SK-N-MC (cell line): ENCODE results near the gene NFIX.

Experiments
- DNase-seq: peaks from one replicate; pipeline ENCODE4 v3.0.0-alpha.2; 2011; ENCODE audit warnings: low read depth, low spot score
- H3K27ac ChIP-seq: fragments of 200-600 bp; sonication (generic); 2 replicates; pipeline ENCODE4 v1.5.1; 2016; ENCODE audit warnings: mixed run types
- H3K36me3 ChIP-seq: fragments of 200-600 bp; sonication (generic); 2 replicates; pipeline ENCODE4 v1.6.1; 2017; ENCODE audit warnings: antibody characterized with exemption, low read length, mixed read lengths; ENCODE audit not compliant: insufficient read depth
- H3K4me3 ChIP-seq: fragments of 200-600 bp; sonication (generic); 2 replicates; pipeline ENCODE4 v1.5.1; 2016
- H3K9ac ChIP-seq: fragments of 200-600 bp; sonication (generic); 2 replicates; pipeline ENCODE4 v1.8.0; 2017; ENCODE audit warnings: mixed run types, mixed read lengths; ENCODE audit not compliant: insufficient read length
- H3K9me3 ChIP-seq: fragments of 200-600 bp; sonication (generic); 2 replicates; pipeline ENCODE4 v1.6.1; 2017; ENCODE audit warnings: low read depth, mild to moderate bottlenecking, antibody characterized with exemption, low read length, moderate library complexity, mixed read lengths
- EZH2 ChIP-seq: fragments of 200-600 bp; sonication (generic); IDR thresholded peaks from one replicate; pipeline ENCODE4 v1.6.1; 2017; ENCODE audit warnings: antibody characterized with exemption
- FOXP2 ChIP-seq: optimal IDR thresholded peaks from 2 replicates; pipeline ENCODE3; 2011; ENCODE audit warnings: mild to moderate bottlenecking, moderate library complexity; ENCODE audit not compliant: insufficient read depth; ENCODE audit errors: extremely low read length, control extremely low read depth
- POLR2AphosphoS5 ChIP-seq: IDR thresholded peaks from 2 replicates; pipeline ENCODE4 v1.6.1; 2012; ENCODE audit warnings: mild to moderate bottlenecking, low read depth, low read length, borderline replicate concordance

The NFIX gene

DNA sequence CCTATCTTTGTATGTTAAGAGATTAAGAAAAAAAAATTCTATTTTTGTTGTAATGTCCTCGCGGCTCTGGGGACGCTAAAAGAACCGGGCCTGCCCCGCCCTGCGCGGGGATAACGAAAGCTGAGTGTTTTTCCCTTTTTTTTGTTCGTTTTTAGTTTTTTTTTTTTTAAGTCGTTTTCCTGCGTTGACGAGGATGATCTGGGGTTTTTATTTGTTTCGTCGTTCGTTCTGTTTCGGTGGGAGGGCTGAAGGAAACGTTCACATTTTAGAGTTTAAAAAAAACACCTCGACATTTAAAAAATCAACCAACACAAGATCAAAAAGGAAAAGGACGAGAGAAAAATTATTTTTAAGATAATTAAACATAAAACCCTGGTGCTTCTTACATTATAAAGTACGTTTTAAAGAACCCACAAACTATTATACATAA, 101.8 kb downstream of the NFIX start:
- no peak for TF ChIP-seq FOXP2
- TF ChIP-seq POLR2AphosphoS5 = no peak
- TF ChIP-seq EZH2 = no peak
- H3K9ac ChIP-seq = peak overlapping the region; percentile 41
- no peak for DNase-seq
- no peak overlapping the region for H3K4me3 ChIP-seq
- peak overlapping the region; percentile 73; the same call in 1 of the 2 replicates for H3K27ac ChIP-seq
- H3K36me3 ChIP-seq = no peaks in the 10 kb centered on the region
- H3K9me3 ChIP-seq = no peaks in the 10 kb centered on the region

DNA sequence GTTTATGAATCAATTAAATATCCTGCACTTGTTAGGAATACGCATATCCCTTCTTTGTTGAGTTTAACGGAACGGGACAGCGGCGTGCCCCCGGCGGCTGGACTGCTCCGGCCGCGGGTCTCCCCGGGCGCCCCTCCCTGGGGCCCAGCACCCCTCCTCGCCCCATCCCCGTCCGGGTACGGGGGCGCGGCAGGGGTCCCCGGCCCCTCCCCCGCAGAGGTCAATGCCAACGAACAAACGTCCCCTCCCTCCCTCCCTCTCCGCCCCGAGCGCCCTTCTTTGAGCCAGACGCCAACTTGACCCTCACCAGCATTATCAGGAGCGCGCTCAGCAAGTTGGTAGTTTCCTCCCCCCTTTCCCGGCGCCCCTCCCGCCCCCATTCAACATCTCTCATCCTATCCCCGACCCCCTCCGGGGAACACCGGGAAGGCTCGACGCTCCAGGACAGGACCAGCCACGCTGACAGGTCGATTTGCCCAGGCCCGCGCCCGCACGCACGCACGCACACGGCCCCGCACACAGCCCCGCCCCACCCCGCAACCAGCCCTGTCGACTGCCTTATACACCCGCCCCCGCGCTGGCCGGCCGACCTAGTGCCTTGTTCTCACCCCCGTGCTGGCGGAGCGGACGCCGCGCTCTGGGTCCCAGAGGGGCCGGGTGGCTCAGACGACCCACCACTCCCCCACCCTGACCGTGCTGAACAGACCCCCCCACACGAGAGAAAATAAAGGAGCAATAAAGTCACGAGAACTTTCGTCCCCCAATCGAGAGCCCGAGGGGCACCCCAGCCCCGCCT, 102.4 kb downstream of the NFIX start:
- TF ChIP-seq POLR2AphosphoS5 (no peak), EZH2 (no peak), FOXP2 (no peak)
- Histone ChIP-seq H3K27ac (peak overlapping the region; percentile 73; the same call in 1 of the 2 replicates), H3K36me3 (no peaks in the 10 kb centered on the region), H3K9ac (no peak overlapping the region), H3K9me3 (no peaks in the 10 kb centered on the region), H3K4me3 (no peak overlapping the region)
- DNase-seq = no peak

DNA sequence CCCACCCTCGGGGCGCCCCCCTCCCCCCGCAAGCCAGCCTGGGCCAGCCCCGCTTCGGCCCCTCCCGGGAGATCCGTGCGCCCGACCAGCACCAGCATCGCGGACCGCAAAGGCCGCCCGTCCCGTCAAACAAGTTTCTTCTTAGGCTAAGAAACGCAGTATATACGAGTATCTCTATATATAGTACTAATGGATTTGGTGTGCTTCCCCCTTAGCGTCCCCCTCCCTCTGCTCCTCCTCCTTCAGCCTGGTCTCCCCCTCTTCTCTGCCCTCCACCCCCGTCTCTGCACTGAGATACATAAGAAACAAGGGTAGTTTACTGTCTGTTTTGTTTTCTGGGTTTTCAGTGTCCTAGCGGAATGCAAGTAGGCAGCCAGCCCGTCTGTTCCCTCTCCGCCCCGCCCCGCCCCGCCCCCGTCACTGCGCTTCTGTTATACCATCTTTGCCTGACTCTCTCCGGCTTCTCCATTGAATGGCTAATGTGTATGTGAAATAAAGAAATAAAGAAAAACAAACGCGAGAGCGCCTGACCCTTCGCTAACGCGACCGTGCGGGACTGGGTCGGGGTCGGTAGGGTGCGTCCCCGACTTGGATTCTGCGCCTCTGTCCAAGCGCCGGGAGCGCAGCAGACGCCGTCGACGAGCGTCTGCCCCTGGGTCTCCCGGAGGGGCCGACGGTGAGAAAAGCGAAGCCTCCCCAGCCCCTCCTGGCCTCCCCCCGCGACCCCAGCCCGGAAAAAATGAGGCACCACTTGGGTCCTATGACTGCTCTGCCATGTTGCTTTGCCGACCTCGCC, 103.2 kb downstream of the NFIX start:
- TF ChIP-seq FOXP2 (no peak), POLR2AphosphoS5 (no peak)
- Histone ChIP-seq H3K27ac (no peak overlapping the region), H3K36me3 (no peaks in the 10 kb centered on the region), H3K9ac (no peak overlapping the region), H3K9me3 (no peaks in the 10 kb centered on the region), H3K4me3 (no peak overlapping the region)
- DNase-seq = no peak

DNA sequence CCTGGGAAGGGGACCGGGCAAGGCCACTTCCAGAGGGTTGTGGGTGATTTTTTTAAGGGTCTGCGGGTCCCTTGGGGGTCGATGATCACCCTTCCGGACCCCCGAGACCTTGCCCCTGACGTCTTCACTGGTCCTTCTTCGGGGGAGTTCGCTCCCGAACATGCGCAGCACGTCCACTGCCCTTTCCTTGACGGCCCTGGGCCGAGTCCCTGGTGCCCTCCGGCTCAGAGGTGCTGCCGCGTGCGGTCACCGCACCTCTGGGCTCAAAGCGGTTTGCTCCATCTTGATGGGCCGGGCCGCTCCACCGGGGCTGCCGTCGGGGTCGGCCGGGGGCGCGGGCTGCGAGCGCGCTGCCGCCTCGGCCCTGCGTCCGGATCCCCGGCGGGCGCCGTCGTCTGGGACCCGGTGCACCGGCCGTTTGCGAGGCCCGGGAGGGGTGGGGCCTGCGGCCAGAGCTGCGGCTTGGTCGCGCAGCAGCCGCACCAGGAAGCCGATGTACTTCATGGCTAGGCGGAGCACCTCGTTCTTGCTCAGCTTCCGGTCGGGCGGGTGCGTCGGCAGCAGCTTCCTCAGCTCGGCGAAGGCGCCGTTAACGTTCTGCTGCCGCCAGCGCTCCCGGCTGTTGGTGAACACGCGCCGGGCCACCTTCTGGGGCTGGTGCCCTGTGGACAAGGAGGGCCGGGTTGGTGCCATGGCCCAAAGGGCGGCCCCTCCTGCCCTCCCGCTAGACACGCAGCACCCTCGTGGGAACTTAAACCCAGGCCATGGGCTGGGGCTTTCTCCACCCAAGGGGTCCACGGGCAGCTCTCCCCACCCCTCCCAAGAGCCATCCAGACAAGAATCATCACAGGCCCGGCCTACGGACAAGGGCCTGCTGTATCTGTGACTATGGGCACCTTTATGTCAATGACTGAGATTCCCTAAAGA, 104.1 kb downstream of the NFIX start:
- H3K9me3 ChIP-seq = no peaks in the 10 kb centered on the region
- no peaks in the 10 kb centered on the region for H3K36me3 ChIP-seq
- DNase-seq = no peak
- H3K27ac ChIP-seq = no peak overlapping the region
- no peak overlapping the region for H3K4me3 ChIP-seq
- TF ChIP-seq FOXP2 (no peak), EZH2 (no peak), POLR2AphosphoS5 (no peak)
- no peak overlapping the region for H3K9ac ChIP-seq

DNA sequence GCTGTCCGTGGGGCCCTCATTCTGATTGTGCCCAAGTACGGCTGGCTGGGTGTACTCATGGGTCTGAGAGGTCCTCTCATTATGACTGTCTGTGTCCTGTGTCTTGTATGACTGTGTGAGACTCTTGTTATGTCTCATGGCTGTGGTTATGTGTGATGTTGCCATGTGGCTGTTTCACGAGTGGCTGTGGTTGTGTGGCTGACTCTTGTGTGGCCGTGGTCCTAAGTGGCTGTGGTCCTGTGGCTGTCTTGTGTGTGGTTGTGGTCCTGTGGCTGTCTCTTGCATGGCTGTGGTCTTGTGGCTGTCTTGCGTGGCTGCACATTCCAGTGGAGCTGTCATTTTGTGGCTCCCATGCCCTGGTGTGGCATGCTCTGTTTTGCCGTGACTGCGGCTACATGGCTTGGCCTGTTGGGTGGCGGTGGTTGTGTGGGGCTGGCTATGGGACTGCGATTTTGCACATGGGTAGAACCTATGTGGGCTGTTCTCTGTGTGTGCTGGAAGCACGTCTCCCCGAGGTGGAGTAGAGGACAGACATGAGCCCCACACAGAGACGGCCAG, 104.8 kb downstream of the NFIX start:
- H3K27ac ChIP-seq = no peak overlapping the region
- no peak for DNase-seq
- no peak overlapping the region for H3K4me3 ChIP-seq
- no peak overlapping the region for H3K9ac ChIP-seq
- TF ChIP-seq FOXP2 = no peak
- no peaks in the 10 kb centered on the region for H3K36me3 ChIP-seq
- H3K9me3 ChIP-seq = no peaks in the 10 kb centered on the region

DNA sequence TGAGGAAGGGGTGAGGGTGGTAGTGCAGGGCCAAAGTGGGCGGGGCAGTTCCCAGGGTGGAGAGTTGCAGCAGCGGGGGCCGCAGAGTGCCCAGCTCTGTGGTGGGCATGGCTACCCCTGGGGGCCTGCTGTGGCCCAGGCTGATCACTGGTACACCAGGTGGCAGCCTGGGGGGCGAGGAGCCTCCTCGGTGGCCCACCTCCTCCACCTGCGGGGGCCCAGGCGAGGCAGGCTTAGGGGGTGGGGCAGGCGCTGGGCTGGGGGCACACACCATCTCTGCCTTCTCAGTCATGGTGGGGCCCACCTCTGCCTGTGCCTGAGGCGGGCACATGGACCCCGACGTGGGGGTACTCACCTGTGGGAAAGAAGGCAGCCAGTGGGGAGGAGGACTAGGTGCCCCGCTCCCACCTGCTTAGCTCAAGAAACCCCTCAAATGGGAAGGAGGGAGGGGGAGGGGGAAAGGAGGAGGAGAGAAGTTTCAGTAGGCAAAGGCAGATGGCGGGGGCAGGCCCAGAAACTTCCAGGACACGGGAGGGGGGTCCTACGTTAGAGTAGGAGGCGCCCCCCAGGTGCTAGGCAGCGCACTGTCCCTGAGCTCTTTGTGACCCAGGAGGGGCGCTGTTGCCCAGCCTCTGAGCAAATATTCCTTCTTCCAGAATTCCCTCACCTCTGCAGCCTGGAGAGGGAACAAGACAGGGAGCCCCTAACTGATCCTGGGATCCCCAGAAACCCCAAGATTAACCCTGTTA, 105.7 kb downstream of the NFIX start:
- H3K27ac ChIP-seq = no peak overlapping the region

More for the DNA sequence above, 105.7 kb downstream of the NFIX start:
- DNase-seq = no peak
- no peaks in the 10 kb centered on the region for H3K36me3 ChIP-seq
- H3K9me3 ChIP-seq = no peaks in the 10 kb centered on the region
- H3K9ac ChIP-seq = no peak overlapping the region
- TF ChIP-seq POLR2AphosphoS5 (no peak), EZH2 (no peak), FOXP2 (no peak)
- no peak overlapping the region for H3K4me3 ChIP-seq
